Measurements from ENCODE around the gene PACRG.

PACRG gene

DNA sequence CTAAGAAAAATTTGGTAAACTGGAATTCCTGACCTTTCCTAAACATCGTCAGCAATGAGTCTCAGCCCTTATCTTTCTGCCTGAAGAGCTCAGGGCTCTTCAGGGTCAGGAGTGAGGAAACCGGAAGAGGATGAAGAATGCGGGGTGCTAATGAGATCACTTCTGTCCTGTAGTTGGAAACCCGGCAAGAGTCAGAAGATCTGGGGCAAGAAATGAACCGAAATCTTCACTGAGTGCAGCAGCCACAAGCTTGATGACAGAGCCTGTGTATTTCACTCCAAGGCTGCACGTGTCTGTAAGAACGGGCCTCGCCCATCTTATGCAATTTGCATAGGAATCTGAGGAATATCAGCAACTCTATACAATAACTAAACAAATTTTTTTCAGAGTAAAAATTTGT lies 626.3 kb downstream of the PACRG start:
- DNase-seq (ENCODE audit: low read depth): no peak

DNA sequence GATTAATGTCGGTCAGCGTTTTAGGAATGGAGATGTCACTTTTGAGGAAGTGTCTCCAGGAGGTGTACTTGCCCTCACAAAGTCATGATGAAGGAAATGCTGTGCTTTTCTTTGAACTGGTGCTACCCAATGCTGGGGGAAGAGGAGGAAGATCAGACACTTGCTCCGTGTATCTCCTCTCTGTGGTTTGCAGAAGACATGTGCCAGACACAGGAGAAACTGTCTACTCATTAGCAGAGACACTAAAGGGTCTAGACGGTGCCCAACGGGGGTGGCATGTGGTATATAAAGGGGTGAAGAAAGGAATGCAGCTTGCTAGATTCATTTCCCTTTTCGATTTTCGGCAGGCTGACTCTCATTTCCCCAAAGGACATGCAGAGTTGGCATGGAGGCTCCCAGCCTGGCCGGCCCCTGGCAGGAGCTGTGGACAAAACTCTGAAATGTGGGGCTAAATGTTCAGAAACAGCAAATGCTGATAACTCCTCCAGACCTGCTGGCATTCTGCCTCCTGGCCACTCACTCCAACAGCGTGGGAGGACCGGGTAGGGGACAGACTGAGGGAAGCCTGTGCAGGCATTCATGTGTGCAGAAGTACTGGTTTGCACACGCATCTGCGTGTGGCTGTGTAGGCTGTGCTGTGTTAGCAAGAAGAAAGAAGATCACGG lies 627.1 kb downstream of the PACRG start:
- DNase-seq (ENCODE audit: low read depth): no peak

DNA sequence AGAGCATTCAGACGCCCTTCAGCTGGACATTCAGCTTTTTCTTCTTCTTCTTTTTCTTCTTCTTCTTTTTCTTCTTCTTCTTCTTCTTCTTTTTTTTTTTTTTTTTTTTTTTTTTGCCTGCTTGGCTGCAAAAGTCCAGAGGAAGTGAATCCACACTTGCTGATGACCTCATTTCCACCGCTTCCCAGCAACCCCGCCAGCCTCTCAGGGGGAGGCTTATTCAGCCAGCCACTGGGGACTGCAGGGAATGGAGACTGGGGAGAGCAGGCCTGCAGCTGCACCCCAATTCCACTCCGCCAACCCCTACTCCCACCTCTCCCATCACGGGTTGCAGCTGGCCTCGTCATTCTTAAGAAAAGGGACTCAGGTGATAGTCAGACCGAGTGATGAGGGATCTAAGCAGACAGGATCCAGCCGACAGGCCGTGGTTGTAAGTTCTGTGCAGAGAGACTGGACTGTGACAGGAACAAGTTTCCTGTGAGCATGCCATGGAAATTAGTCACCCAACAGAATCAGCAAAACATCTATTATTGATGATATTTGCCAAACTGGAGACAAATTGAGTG lies 627.7 kb downstream of the PACRG start:
- no peak for DNase-seq (ENCODE audit: low read depth)

DNA sequence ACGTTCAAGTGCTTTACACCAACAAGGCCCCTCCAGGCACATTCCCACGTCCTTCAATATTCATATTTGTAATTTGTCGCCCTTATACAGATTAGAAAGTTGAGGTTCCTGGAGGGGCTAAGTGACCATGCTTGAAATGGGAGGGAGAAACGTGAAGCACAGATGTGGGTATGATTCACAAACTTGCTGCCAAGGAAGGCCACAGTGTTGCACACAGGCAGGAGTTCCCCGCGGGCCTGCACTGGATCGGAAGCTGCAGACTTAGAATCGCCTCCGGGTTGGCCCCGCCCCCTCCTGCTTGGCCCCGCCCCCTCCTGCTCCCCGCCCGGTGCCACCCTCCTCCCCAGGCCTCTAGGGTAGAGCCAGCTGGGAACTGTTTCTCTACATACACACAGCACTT lies 628.5 kb downstream of the PACRG start:
- DNase-seq (ENCODE audit: low read depth): no peak

DNA sequence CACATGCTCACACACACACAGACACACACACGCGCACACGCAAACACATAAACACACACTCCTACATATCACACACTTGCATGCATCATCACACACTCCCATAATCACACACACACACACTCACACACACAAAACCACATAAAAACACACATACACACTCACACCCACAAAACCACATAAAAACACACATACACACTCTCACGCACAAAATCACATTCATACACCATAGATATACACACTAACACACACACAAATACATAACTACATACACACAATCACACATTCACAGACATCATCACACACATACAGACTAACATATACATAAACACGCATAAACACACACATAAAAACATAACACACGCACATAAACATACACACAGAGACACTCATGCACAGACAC lies 629.0 kb downstream of the PACRG start:
- DNase-seq (ENCODE audit: low read depth): no peak

DNA sequence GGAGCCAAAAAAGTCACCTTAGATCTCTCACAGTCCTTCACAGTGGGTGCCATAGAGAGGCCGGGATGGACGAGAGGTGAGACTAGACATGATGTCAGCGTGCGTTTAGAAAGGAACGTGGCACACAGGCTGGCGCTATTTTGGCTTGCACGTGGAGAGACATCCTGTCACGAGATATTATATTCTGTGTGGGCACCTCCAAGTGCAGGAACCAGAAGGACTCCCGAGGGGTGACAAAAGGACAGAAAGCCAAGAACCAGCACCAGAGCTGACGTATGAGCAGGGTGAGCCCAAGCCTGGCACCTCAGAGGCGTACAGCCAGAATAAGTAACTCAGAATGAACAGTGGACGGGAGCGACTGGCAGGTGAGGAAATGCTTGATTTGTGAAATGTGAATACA lies 636.9 kb downstream of the PACRG start:
- DNase-seq (ENCODE audit: low read depth): no peak

All from HS-27A (cell line).